Measurements from ENCODE around the gene CHST8.

CHST8 gene

DNA sequence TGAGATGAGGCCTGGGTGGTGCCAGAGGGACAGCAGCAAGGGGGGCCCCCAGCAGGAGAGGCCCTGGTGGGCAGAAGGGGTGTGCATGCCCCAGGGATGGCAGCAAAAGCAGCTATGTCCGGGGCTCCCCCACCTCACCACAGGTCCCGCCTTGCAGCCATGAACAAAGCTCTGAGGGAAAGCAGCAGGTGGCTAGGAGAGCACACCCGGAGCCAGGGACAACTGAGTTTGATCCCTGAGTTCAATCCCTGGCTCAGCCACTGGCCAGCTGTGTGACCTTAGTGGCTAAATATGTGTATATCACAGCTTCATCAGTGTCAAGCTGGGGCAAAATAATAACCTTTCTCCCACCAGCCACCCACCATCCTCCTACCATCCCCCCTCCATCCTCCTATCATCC, 127.3 kb downstream of the CHST8 start:
- H3K27me3 ChIP-seq = no peaks in the 10 kb centered on the region
- no peaks in the 10 kb centered on the region for H3K36me3 ChIP-seq
- no peaks in the 10 kb centered on the region for H3K9me3 ChIP-seq
- H3K4me1 ChIP-seq = peaks cover 31% of the 10 kb centered on the region
- no peak overlapping the region for H3K4me3 ChIP-seq (ENCODE audit: low read depth, low read length)
- no peak for DNase-seq
- TF ChIP-seq, protein P1, sequence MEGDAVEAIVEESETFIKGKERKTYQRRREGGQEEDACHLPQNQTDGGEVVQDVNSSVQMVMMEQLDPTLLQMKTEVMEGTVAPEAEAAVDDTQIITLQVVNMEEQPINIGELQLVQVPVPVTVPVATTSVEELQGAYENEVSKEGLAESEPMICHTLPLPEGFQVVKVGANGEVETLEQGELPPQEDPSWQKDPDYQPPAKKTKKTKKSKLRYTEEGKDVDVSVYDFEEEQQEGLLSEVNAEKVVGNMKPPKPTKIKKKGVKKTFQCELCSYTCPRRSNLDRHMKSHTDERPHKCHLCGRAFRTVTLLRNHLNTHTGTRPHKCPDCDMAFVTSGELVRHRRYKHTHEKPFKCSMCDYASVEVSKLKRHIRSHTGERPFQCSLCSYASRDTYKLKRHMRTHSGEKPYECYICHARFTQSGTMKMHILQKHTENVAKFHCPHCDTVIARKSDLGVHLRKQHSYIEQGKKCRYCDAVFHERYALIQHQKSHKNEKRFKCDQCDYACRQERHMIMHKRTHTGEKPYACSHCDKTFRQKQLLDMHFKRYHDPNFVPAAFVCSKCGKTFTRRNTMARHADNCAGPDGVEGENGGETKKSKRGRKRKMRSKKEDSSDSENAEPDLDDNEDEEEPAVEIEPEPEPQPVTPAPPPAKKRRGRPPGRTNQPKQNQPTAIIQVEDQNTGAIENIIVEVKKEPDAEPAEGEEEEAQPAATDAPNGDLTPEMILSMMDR (IDR thresholded peaks at IDR 0.05; ENCODE audit: low read depth, low read length) = no peak

DNA sequence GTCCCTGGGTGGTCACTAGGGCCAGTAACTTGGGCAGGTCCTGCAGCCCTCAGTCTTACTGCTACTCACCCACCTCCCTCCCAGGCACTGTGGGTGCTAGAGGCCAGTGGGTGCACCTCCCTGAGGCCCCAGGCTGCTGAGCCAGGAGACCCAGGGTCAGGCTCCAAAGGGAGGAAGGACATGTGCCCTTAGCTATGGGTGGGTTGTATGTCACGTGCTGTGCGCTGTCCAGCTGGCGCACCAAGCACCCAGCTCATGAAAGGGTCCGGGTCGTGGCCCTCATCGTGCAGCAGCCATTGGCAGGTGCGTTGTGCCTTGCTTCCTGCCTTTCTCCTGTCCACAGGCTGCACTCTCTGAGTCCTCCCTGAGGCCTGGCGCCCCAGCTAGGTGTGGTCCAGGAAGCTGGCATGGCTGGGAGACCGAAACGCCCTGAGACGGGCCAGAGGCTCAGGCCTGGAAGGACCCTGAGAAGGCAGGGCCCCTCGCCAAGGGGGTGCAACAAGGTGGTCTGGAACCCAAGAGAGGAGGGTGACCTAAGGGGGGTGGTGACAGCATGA, 127.9 kb downstream of the CHST8 start:
- H3K9me3 ChIP-seq = no peaks in the 10 kb centered on the region
- no peak for DNase-seq
- TF ChIP-seq, protein P1 (IDR thresholded peaks at IDR 0.05; ENCODE audit: low read depth, low read length) = no peak
- no peak overlapping the region for H3K4me3 ChIP-seq (ENCODE audit: low read depth, low read length)
- no peaks in the 10 kb centered on the region for H3K27me3 ChIP-seq
- no peaks in the 10 kb centered on the region for H3K36me3 ChIP-seq
- H3K4me1 ChIP-seq = peaks cover 31% of the 10 kb centered on the region

DNA sequence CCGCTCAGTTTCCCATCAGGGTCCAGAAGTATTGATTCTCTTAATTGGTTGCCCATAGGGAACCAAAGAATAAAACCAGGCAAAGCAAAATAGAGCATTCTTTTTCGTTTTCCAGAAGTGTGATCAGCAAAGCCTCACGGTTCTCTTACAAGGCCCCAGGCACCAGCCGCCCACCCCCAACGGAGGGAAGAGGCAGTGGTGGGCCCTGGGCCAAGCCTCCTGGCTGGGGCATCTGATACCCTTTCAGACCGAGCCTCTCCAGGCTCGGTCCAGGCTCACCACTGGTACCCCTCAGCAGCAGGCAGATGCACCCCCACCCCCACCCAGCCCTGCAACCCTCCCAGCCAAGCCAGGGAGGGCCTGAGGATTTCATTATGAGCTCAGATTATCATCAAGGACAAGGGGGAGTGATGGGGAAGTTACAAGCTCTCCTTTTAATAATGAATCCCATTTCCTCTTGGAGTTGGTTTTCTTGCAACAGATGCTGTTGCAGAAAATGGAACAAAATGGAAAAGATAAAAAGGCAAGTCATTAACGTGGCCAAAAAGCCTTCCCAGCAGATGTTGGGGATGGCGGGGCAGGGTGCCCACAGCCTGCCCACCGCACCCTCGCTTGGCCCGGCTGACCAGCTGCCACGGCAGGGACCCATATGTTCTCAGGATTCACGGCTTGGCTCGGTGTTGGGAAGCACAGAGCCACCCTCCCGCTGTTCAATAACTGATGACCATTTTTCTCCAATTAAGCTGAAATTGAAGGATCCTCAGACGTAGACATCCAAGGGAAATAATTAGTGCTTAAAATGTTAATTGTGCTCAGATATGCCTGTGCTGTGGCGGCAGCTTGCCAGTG, 129.1 kb downstream of the CHST8 start:
- H3K27me3 ChIP-seq = no peaks in the 10 kb centered on the region
- H3K4me1 ChIP-seq = peaks cover 31% of the 10 kb centered on the region
- H3K4me3 ChIP-seq (ENCODE audit: low read depth, low read length) = peak overlapping the region; percentile 28; the same call in 1 of the 2 replicates
- TF ChIP-seq, protein P1 (IDR thresholded peaks at IDR 0.05; ENCODE audit: low read depth, low read length) = no peak
- no peaks in the 10 kb centered on the region for H3K9me3 ChIP-seq
- H3K36me3 ChIP-seq = no peaks in the 10 kb centered on the region
- peak; percentile 82 for DNase-seq

DNA sequence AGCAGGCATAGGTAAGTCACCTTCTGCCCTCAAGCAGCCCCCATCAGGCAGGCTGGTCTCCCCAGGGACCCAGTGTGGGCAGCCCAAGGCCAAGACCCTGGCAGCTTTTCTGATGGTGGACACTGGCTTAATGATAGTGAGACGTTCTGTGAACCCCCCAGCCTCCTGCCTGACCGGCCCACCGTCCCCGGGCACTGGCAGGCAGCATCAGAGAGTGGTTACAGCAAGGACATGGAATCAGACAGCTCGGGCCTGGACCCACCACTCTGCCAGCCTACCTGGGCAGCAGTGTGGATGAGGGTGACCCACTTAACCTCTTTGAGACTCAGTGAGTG, 129.7 kb downstream of the CHST8 start:
- TF ChIP-seq, protein P1 (IDR thresholded peaks at IDR 0.05; ENCODE audit: low read depth, low read length) = no peak
- Histone ChIP-seq H3K9me3 (no peaks in the 10 kb centered on the region), H3K4me3 (ENCODE audit: low read depth, low read length) (peak overlapping the region; percentile 28; the same call in 1 of the 2 replicates), H3K36me3 (no peaks in the 10 kb centered on the region), H3K27me3 (no peaks in the 10 kb centered on the region), H3K4me1 (peaks cover 31% of the 10 kb centered on the region)
- DNase-seq = no peak

DNA sequence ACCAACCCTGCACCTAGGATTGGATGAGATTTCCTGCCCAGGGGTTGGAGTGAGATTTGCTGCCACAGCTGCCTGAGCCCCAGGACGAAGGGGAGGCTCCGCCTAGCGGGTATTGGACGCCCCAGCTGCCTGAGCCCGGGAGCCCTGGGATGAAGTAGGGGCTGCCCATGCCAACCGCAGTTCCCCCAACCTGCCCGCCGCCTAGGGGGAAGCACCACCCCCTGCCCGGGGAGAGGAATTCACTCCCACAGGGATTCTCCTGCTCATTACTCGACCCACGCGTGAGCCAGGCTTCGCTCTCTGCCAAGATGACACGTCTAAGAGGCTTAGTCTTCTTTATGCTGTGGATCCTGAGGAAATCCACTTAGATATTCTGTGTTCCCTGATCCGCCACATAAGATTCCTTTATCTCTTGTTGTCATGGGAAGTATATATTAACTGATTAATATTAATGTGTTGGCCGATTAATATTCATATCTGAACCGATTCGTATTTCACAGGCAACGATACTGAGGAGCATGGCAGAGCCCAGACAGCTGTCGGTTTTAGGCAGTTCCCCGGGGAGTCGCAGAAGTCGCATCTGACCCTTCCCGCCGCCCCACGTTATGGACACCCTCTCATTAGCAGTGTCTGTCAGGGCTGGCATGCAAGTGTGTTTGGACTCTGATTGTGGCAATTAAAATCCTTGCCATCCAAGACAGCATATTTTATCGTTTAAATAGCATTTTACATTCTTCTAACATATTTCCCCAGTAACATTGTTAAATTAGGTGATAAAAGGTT, 130.5 kb downstream of the CHST8 start:
- Histone ChIP-seq H3K4me3 (ENCODE audit: low read depth, low read length) (no peak overlapping the region), H3K9me3 (no peaks in the 10 kb centered on the region), H3K27me3 (no peaks in the 10 kb centered on the region), H3K4me1 (peaks cover 29% of the 10 kb centered on the region), H3K36me3 (no peaks in the 10 kb centered on the region)
- TF ChIP-seq, protein P1 (IDR thresholded peaks at IDR 0.05; ENCODE audit: low read depth, low read length) = peak; percentile 28
- no peak for DNase-seq
